Forelimb muscle (tissue), 1 donor: ENCODE results near the gene POPDC2. TPM values are rescaled to one million over a fixed set of nuclear protein-coding genes. Genes with fewer than 3 reads are reported as not detected.
"Not testable (repeated sequence)": the region's sequence is repeated elsewhere in the genome, so short reads cannot be mapped to it uniquely, and the experiment has no call there.

Experiments used
- DNase-seq: peaks from one replicate; pipeline ENCODE4 v3.0.0-alpha.2; 2013; ENCODE audit warnings: low read depth
- polyA plus RNA-seq: library from polyadenylated mRNA; unstranded; fragments of 120-200 nt; gene quantifications from one replicate; pipeline ENCODE4 v1.2.1, GENCODE V29; 2013; ENCODE audit not compliant: insufficient read length

The POPDC2 gene
- 38.2 TPM for polyA plus RNA-seq

- DNase-seq: no peak
These were observed at the start of gene POPDC2 for GRCh38 chr3:119660474-119661440. Gene POPDC2 (minus strand): TSS chr3:119660589. CDS start chr3:119660423, 166 bp downstream.

- DNase-seq: no peak
These were observed 43.6 kb upstream of the POPDC2 start for GRCh38 chr3:119703820-119704531.

DNA sequence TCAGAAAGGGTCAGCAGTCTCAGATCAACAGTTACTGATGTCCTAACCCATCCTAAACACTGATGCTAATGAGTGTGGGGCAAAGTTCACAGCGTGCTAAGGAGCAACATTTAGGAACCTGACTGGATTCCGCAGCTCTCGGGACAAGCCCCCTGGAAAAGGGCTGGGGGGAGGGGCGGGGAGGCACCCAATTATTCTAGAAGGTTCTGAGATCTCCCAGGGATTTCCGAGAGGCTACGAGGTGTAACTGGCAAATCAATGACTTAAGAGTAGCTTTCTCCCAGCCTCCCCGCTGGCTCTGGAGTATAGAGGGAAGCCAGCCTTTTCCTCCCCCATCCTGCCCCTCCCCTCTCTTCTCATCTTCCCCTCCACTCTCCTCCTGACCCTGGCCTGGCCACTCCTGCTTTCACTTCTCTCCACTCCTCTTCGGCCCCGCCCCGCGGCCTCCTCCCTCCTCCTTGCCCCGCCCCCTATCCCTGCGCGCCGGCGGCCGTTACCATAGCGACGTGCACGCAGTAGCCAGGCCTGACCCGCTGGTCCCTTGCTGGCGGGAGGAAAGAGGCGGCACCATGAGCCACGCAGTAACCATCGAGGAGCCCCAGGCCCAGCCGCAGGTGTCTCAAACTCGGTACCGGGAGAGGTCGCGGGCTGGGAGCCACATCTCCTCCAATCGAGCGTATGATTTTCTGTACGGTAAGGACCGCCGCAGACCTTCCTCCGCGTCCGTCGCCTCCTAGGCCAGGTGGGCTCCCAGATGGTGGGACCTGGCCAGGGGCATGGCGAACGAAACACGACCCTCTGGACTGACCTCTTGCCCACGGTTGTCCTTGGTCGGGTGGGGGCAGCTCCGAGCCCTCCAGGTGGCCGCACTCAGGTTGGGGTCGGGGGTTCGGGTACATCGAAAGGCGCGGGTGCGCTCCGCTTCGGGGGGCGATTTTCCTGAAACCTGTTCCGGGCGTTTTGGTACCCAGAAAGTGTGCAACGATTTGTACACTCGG is 42.4 kb upstream of the POPDC2 start, which contains the start of gene CFAP91:
Gene CFAP91 (plus strand): TSS at position 493 of the 998 bp plus-strand sequence. CDS start 77 bp downstream, at position 570.
- peak; percentile 51 for DNase-seq

- no peak for DNase-seq
These were observed 40.7 kb upstream of the POPDC2 start for GRCh38 chr3:119700920-119701734.

DNA sequence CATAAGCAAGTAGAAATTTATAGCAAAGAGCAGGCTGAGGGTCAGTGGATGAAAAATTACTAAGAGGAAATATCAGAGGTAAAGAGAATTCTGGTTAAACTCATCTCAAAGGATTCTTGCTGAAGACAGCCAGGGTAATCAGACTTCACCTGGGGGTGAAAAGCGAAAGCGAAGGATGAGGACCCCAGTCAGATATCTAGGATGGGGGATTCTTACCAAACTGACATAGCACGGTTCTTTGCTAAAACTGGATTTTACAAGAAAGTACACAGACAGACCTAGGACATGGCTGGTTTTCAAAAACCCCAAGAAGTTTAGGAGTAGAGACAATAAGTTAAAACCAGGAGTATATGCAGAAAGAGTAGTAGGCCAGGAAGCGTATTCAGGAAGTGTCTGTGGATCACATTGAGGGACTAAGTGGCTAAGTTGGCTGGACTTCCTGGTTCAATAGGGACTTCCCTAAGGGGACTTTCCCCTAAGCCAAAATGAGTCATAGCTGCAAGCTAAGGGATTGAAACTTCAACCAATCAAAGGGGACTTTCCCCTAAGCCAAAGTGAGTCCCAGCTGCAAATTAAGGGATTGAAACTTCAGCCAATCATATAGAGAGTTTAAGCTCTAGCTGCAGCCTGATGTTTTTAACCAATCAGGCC is 40.0 kb upstream of the POPDC2 start:
- no peak for DNase-seq

- DNase-seq: no peak
These were observed 37.0 kb upstream of the POPDC2 start for GRCh38 chr3:119697394-119697793.

- no peak for DNase-seq
These were observed 35.1 kb upstream of the POPDC2 start for GRCh38 chr3:119695480-119695879.

DNA sequence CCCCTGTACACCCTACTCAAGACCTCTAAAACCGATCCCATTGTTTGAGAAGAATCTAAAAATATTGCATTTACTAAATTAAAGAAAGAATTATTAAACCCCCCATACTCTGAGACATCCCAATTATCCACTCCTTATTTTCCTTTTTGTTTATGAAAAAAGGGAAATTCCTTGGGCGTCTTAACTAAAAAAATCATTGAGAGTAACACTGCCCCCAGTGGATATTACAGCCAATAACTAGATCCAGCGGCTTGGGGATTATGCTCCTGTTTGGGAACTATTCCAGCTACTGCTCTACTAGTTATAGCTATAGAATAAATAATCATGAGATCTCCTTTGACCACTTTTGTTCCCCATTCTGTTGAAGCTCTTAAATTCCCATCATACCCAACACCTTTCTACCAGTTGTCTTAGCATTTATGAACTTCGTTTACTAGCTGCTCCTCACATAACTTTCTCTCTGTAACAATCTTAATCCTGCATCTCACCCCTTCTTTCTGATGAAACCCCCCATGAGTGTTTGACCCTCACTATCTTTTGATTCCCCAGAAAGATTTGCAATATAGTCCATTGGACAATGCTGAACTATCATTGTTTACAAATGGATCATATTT is 29.8 kb upstream of the POPDC2 start:
- no peak for DNase-seq

GRCh38 chr3:119683421-119683820 is 23.0 kb upstream of the POPDC2 start:
- no peak for DNase-seq

- no peak for DNase-seq
These were observed 20.9 kb upstream of the POPDC2 start for GRCh38 chr3:119681279-119681678.

DNA sequence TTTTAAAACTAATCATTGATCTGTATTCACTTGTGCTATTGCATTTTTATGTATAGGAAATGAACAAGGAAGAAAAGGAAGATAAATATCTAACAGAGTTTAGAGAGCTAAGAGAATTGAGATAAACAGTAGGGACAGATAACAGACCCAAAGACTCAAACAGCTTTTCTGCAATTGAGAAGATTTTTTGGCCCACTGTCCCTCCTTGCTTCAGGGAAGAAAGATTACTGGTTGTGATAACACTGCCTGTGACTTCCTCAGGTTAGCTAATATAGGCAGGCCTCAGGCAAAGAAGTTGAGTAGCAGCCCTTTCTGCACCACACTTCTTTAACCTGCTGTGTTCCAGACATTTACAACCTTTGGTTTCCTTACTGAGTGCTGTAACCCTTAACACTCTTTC is 19.5 kb upstream of the POPDC2 start:
- no peak for DNase-seq

DNA sequence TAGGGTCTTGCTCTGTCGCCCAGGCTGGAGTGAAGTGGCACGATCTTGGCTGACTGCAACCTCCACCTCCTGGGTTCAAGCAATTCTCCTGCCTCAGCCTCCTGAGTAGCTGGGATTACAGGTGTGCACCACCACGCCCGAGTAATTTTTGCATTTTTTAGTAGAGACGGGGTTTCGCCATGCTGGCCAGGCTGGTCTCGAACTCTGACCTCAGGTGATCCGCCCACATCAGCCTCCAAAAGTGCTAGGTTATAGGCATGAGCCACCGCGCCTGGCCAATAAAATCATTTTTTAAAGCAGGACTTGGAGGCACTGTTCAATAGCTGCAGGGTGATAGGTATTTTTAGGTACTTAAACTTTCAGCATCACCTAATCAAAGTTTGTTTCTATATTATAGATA is 17.8 kb upstream of the POPDC2 start:
- DNase-seq: not testable (repeated sequence)

GRCh38 chr3:119677641-119677934 is 17.2 kb upstream of the POPDC2 start:
- no peak for DNase-seq

DNA sequence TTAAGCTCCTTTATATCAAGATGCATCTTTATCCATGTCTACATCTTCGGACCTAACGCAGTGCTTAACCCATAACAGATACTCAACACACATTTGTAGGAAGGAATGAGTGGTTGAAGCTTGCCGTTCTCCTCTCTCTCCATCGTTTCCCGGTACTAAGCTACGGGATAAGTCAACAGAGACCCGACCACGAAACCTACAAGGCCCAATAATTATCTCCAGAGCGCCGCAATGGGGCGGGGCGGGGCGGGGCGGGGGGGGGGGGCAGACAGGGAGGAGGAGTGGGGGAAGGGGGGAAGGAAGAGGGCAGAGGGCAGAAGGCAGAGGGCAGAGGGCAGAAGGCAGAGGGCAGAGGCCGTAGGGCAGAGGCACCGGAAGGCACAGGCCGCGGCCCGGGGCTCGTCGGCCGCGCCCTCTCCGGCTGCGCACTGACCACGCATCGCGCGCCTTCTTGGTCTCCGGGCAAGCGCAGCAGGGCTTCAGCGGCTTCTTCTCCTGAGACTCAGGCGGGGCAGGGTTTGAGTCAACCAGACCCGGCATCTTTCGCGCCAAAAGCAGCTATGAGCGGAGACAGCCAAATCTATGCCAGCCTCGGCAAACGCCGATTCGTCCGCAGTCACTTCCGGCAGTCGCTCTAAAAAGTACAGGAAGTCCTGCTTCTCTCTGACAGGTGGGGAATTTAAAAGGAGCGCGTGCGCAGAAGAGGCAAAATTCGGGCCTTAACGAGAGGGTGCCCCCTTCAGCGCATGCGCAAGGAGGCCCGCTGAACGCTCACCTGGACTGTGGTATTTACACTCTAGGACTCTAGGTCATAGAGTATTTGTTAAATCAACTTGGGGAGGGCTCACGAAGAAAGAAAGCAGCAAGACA is 16.6 kb upstream of the POPDC2 start, which contains the start of gene COX17:
Gene COX17 (minus strand): TSS at position 636 of the 870 bp plus-strand sequence. CDS start 96 bp downstream, at position 540.
- DNase-seq: peak; percentile 86

DNA sequence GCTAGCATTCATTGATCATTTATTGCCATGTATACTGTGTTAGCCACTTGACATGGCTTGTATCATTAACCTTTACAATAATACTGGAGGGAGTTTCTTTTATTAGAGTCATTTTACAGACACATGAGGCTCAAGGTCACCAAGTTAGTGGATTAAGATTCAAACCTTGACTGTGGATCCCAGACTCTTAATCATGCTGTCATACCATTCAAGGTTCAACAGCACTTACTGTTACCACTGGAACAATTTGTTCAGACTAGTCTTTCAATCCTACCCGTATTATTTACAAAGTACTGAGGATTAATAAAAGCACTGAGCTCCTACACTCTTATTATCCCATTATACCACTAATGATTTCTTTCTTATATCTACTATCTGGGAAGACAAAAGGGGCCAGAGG is 15.6 kb upstream of the POPDC2 start:
- no peak for DNase-seq

DNA sequence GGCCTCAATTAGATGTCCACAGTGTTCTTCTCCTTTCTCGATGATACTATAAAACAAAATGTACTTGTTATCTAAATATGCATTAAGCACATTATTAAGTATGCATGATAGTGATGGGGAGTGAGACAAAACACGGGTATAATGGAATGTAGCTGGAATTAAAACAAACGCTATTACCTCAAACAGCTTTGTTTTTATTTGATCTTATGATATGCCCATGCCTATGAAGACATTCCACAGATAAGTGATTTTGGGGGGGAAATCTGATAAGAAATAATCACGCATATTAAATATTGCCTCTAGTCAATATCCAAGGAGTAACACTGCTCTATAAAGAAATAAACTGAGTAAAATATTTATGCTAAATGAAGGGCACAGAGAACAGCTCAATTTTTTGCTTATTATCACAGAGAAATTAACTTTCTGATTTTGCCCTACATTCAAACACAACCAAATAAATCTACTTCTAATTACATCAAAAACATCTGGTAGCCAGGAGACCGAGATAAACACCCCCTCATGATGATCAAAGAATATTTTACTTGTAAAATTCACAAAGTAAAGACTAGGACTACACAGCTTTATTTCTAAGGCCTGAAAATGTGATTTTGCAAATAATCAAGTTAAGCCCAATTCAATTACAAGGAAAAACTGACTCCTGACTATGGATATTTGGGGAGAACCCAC is 14.9 kb upstream of the POPDC2 start:
- DNase-seq: no peak

GRCh38 chr3:119673875-119674274 is 13.5 kb upstream of the POPDC2 start:
- no peak for DNase-seq

DNA sequence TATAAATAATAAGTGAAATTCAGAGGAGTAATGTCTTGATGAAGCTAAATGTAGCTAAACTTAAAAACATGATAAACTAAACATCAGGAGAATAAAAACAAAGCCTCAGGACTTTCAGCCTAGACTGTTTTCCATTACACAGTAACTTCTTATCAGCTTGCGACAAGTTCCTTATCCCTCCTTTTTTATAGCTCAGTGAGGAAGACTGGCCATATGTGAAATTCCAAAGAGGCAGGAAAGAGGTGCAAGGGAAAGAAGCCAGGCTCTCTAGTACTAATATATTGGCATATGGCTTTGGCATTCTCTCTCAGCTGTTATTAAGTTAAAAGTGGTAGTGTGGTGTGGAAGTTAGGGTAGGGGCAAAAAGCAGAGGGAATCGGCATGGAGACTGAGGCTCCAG is 12.4 kb upstream of the POPDC2 start:
- no peak for DNase-seq
